Measurements from ENCODE around the gene CHGA. TPM values are rescaled to one million over a fixed set of nuclear protein-coding genes. Genes with fewer than 3 reads are reported as not detected.
A peak's percentile ranks its signal among the peaks of the same experiment; 100 is the strongest.

CHGA gene
- total RNA-seq, 1 donor from 2014 or later: not detected

DNA sequence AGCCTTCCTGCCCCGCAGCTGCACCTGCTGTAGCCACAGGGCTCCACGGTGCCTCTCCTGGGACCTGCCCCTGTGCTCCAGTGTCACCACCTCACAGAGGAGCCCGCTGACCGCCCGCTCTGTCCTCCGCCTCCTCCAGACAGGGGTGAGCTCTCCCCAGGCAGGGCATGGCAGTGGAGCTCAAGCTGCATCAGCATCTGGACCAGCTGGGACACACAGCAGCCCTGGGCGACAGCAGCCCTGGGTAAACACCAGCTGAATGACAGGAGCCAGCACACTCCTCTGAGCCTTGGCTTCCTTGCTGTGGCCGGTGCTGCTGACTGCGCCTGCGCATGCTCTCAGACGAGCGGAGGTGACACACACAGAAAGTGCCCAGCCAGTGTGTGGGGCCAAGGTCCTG lies 22.0 kb downstream of the CHGA start:
- DNase-seq (ENCODE audit: low read depth in 2 of 2): no peak

DNA sequence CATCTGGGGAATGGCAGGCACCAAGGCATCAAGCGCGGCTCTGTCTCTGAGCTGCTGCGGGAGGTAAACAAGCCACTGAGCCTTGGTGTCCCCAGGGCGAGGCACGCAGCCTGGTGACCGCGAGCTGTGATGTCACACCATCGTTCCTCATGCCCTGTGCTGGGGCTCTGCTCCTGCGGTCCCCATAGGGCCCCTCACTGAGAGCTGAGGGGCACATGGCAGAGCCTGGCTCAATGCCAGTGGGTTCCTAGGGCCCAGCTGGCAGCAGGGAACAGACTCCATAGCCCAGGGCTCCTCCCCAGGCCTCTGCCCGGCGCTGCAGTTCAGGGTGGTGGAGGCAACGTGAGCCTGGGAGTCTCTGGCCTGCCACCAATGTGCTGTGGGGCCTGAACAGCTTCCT lies 22.6 kb downstream of the CHGA start:
- DNase-seq (ENCODE audit: low read depth in 2 of 2): no peak

DNA sequence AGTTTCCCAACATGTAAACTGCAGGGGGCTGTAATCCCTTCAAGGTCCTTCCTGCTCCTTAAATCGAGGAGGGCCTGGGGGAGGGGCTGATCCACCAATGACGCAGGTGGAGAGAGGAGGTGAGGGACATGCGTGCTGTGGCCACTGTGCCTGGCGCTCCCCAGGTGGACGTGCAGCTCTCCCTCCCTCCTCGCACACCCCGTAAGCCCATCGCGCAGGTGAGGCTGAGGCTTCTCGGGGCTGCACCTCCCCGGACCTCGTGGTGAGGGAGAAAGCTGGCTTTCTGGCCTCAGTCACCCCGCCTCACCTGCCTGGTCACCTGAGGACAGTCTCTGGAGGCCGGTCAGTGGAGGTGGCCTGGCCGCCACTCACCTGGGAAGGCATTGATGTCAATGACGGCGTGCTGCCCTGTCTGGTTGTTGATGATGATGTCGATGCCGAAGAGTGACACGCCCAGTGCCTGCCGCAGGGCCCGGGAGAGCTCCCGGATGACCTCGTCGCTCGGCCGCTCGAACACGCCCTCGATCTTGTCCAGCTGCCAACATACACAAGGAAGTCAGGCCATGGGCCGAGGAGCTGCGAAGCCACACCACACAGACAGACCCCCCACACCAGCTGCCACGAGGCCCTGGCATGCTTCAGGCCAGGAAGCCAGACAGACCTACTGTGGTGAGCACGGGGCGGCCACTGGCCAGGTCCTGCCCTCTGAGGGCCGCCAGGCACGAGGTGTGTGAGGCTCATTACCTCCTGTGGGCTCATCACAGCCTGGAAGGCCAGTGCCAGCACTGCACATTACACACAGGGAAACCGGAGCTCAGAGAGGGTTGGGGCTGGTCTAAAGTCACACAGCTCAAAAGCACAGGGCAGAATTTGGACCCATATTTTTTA lies 23.3 kb downstream of the CHGA start:
- DNase-seq (ENCODE audit: low read depth in 2 of 2): peak; percentile 80 to 89

DNA sequence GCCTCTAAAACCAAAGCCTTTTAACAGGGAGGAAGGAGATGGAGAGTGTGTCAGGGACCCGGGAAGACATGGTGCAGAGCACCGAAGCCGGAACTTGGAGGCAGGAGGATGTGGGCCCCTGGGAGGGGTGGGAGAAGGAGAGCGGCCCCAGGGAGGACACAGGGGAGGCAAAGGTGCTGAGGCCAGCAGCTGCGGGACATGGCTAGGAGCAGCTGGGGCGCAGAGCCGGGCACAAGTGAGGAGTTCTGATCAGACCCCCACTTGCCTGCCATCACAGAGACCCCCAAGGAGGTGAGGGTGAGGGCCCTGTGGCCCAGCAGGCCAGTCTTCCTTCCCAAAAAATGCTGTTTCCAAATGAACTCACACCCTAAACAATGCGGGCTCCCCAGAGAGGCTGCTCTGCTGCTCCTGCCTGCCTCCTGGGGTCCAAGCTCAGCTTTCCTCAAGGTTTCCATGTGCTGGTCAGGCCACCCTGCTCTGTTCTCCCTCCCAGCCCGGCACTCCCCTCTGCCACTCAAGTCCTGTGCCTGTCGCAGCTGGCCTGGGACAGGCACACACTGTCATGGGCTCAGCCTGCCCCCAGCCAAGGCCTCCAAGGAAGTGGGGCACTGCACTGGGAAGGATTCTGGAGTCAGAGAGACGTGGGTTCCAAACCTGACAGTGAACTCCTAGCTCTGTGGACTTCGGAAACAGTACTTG lies 24.0 kb downstream of the CHGA start:
- no peak for DNase-seq (ENCODE audit: low read depth in 2 of 2)

DNA sequence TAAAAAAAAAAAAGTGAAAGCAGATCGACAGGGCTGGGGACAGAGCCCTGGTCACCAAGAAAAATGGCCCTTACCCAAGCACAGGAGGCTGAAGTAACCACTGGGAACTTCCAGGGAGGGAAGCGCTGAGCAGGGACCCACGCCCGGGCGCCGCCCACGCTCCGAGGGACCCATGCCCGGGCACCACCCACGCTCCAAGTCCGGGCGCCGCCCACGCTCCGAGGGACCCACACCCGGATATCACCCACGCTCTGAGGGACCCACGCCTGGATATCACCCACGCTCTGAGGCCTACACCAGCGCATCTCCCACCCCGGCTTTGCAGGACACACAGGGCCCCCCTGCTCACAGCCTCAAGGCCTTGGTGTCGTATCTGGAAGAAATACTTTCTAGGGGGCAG lies 25.7 kb downstream of the CHGA start:
- DNase-seq (ENCODE audit: low read depth in 2 of 2): no peak

DNA sequence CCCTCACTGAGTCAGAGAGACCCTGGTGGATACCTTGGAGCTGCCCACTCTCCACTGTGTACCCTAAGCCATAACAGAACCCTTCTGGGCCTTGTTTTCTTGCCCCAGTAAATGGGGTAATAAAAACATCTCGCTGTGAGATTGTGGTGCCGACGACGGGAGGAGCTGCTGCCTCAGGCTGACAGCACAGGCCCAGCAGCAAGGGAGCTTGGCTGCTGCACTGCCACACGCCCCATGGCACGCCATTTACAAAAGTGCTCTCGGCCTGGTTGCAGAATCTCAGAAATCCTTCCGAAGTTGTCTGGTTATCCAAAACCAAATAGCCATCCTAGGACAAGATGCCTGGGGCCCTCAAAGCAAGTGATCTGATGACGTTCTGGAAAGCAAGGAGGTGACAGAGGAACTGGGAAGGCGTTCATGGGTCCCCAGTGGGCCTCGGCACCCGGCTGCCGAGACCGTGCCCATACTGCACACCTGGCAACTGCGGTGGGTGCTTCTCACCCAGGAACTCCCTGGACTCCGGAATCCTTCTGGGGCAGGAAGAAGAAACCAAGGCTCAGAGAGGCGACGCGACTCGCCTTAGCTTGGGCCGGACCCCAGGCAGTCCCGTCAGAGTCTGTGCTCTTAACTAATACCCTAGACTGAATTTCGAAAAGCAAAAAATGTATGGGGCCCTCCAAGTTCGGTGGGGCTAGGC lies 26.7 kb downstream of the CHGA start:
- DNase-seq (ENCODE audit: low read depth in 2 of 2): no peak

DNA sequence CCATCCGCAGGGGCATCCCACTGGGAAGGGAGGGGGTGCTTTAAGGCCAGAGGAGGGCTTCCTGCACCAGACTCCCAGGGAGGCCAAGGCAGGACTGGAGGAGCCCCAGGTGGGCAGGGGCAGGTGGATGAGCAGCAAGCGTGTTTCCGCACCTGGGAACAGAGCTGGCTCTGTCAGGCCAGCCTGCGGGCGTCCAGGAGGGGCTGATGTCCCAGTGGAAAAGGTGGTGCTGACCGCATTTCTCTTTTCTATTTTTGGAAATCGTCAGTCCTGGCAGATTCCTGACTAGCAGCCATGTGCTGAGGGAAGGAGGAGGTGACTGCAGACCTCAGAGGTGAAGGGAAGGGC lies 27.2 kb downstream of the CHGA start:
- DNase-seq (ENCODE audit: low read depth in 2 of 2): no peak

DNA sequence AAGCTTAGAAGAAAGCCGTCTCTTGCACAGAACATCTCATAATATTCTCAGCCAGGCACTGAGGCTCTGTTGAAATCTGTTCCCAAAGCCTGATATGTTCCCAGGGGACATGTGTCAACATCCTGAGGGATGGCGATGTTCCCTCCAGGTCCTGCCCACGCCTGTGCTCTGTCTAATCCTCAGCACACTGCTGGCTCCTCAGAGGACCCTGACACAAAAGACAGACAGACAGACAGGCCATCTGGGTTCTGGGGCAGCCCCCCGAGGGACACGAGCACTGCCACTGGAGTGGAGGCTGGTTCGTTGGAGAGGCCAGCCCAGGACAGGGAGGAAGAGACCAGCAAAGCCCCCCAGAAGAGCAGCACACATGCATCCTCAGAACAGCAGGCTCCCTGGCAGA lies 27.8 kb downstream of the CHGA start:
- no peak for DNase-seq (ENCODE audit: low read depth in 2 of 2)

DNA sequence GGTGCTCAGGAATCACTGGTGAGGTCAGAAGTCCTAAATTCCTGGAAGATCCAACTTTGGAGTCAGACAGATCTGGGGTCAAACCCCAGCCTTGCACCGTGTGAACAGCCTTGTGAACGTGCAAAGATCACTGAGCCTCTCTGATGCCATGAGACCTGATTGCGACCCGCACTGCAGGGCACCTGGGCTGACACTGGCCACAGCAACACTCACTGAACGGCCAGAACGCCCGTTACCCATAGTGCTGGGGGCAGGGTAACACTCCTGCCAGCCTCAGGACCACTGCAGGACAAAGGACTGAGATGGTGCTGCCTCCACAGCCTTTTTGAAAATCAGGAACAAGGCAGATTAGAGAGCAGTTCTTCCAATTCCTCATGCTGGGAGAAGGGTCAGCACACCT lies 28.3 kb downstream of the CHGA start:
- no peak for DNase-seq (ENCODE audit: low read depth in 2 of 2)

DNA sequence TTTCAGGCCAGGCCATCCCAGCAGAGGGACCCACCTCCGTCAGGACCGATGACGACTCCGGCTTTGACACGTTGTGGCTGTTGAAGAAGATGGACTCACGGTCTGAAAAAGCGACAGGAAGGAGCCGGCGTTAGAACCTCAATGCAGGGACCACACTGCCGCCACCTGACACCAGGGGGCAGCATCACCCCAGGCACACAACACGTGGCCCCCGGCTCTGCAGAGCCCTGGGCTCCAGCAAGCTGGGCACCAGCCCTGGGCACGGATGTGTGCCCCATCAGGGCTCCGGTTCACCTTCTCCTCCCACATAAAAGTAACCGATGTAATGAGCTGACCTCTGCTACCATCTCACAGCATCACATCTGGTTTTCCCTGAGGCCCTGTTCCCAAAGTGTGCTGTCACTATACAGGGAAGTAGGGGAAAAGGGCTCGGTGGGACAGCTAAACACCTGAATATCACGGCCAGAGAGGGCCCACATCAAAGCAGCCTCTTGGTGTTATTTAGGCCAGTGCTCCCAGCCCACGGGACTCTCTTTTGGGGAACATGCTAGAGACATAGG lies 29.0 kb downstream of the CHGA start:
- peak; percentile 45 to 72 for DNase-seq (ENCODE audit: low read depth in 2 of 2)

DNA sequence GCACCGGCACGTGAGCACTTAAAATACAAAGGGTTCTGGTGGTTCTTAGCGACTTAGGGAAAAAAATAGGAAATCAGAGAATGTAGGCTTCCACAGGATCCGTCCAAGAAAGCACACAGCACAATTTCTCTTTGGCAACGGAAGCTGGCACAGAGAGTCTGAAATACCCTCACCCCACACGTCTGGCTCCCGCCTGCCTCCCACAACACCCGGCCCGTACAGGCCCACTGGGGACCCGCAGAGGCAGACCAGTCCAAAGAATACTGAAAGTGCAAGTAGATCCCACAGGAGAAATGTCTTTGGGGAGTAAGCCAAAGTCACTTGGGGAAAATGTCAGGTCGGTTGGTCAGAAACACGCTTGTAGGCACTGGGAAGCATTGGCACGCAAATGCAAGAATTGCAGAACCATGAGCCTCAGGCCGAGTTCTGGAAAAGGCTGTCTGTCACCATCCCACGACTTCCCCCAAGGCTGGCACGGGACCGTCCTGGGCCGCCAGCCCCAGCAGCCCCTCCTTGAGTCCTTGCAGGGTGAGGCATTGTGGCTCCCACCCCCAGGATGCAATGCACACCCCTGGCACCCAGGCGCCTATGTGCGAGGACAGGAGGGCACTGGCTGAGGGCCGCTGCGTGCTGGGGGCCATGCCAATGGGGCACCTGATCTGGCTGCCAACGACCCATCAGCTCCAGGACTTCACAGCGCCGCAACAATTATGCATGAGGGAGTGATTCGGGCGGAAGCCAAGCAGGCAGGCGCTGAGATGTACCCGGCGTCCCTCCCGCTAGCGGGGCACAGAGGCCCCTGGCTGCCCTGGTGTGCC lies 29.7 kb downstream of the CHGA start:
- DNase-seq (ENCODE audit: low read depth in 2 of 2): no peak

DNA sequence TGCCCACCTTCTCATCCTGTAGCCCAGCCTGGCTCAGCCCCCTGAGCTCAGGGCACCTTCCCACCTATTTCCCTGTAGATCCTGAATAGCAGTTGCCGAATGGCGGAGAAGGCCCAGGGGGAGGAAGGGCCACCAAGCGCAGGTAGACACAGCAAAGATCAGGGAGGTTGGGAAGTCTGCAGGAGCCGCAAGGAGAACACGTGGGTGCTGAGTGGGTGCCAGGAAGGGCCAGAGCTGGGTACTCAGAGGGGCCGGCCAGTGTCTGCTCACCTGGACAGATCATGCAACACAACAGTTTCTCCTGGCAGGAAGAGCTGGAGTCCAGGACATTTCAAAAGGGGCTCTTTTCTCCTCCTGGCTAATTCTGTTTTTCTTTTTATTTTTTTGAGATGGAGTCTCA lies 30.6 kb downstream of the CHGA start:
- no peak for DNase-seq (ENCODE audit: low read depth in 2 of 2)

DNA sequence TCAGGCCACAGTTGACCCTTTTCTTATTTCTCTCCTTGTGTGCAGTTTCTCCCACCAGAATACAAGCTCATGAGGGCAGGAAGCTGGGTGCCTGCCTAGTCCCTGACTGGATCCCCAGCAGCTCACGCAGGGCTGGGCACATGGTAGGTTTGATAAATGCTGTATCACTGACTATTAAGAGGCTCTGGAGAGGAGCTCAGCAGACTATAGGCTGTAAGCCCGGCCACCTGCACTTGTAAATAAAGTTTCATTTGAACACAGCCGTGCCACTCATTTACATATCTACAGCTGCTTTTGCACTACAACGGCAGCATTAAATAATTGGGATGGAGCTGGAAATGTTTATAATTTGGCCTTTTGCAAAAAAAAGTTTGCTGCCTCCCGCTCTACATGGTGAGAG lies 32.0 kb downstream of the CHGA start:
- DNase-seq (ENCODE audit: low read depth in 2 of 2): no peak

DNA sequence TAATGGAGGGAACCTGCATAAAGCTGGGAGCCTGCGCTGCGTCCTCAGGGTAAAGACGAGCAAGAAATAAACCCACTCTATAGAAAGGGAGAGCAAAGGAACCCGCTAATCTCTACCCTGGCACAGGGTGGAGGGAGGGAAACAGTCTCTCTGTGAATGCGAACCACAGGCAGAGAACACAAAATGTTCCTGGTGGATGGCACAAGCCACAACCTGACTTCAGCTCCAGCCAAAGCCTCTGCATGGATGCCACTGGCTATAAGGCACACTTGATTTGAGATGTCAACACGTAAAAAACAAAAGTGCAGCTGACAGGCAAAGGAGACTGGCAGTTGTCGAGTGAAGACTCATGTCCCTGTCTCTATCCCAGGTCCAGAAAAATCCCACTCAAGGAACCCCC lies 32.4 kb downstream of the CHGA start:
- DNase-seq (ENCODE audit: low read depth in 2 of 2): no peak

DNA sequence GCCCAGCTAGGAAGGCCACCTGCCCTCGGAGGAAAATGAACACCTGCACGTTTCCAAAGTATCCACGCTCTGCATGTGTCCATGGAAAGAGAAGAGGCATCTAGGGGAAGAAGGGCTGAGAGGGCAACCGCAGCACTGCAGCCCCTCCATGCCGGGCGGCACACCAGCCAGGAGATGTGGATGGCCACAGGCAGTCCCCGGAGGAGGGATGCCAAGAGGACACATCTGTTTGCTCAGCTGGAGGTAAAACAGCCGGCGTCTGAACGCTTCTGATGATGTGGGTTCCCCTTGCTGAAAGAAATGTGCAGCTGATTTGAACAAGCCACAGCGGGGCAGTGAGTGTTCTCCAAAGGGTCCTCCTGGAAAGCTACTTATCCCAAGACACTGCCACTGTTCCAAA lies 34.0 kb downstream of the CHGA start:
- no peak for DNase-seq (ENCODE audit: low read depth in 2 of 2)

DNA sequence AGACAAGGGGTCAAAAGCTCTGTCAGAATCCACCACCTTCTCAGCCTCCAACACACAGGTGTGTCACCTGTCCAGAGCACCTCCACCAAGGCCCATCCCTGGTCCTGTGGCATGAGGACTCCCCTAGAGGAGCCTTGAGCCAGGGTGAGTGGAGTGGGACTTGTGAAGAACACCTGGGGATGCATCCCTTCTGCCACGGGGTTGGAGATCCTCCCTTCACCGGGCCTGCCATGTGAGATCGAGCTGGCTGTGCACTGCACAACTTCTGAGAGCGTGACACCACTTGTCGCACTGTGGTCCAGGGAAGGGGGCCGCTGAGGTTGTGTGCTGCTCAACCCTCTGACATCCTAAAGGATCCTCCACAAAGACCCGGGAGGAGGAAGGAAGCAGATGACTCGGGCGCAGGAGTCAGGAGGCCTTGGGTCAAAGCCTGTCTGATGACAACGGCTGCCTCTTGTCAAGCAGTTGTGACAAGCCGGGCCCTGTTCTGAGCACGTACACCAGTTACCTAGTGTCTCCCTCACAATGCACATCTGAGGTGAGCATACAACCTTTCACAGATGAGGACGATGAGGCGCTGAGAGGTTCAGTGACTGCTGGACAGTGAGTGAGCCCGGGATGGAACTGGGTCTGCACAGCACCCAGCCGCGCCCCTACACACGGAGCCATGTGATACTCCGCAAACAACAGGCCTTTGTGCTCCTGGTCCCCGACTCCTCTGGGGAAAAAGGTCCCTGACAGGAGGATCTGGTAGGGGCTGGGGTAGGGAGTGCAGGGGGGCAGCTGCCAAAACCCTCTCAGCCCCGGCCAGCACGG lies 35.6 kb downstream of the CHGA start:
- DNase-seq (ENCODE audit: low read depth in 2 of 2): no peak

DNA sequence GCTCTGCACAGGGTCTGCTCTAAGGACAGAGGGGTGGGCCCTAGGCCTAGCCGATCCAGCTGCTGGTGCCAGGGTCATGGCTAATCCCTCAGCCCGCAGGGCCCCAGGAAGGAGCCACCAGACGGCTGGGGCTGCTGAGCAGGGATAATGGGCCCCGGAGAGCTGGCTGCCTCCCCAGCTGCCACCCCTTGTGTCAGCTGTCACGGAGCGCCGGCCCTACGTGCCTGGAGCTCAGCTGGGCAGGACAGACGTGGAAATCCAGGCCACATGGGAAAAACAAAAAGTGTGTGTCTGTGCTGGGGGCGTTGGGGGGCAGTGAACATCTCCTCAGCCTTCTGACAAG lies 36.2 kb downstream of the CHGA start:
- DNase-seq (ENCODE audit: low read depth in 2 of 2): no peak

DNA sequence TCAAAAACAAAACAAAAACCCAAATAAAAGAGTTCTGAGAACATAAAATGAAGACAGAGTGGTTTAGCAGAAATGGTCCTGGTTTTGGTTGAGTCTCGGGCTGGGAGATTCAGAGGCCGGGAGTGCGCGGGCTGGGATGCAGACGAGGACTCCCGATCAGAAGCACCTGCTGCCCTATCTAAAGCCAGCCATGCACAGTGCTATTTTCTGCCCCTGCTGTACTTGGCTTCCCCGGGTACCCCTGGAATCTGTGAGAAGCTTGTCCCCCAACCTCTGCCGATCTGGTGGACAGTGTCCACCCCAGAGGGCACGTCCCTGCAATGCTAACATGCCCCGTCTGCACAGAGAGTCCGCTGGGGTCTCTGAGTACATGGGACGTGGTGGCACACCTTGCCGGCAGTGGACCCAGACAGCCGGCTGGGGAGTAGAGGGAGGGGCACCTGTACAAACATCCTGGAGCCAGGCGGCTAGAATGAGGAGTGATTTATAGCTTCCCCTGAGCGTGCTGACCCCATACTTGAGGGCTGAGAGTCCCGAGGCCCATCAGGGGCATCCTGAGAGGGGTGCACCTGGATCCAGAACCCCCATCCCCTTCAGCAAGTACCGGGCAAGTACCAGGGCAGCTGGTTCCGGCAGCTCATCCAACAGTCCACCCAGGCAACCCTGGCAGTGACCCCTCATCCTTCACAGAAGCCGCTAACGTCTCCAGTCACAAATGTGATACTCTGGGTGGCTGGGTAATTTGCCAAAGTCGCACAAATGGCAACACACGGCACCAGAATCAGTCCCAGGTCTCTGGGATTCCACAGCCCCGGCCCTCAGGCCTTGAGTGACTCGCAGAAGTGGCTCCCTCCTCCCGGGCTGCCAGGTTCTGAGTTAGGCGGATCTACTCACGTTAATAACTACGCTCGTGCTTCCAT lies 37.1 kb downstream of the CHGA start:
- peak in 1 of 2 donors; percentile 13 for DNase-seq (ENCODE audit: low read depth in 2 of 2)
